Dedifferentiated amniotic fluid mesenchymal stem cell (primary cell): Measurements from ENCODE around the gene ZBTB16.
"Not testable (repeated sequence)": the region's sequence is repeated elsewhere in the genome, so short reads cannot be mapped to it uniquely, and the experiment has no call there.

ENCODE experiments used
- DNase-seq: peaks from one replicate; pipeline ENCODE4 v3.0.0-alpha.2; 2016; ENCODE audit errors: extremely low spot score

Gene ZBTB16

DNA sequence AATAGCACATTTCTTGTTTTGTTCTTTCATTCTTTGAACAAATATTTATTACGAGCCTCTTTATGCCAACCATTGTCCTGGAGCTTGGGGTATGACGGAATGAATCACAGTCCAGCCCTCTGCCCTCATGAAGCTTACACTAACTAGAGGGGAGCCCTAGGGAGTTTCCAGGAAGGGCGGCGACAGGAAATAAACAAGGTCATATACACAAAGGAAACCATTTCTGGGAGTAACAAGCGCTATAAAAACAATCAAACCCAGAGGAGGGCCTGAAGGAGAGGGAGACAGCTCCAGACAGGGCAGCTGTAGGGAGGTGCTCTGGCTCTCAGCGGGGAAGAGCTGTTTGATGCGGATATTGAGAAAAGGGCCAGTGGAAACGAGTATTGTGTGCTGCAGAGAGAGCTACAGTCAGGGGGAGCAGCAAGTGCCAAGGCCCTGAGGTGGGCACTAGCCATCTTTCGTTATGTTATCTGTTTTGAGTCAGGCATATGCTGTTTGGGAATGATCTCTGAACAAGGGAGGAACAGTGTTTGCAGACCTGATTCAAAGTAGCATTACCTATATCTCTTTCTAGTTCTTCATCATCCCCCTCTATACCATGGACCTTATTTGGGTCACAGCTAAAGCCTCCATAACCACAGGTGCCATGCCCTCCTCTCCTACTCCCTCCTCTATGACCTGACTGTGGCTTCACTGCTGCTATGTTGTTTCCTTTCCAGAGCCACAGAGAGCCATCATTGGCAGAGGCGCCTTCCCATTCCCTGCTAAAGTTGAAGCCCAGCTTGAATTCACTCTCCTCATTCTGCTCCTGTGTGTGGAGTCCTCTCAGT, 15.3 kb upstream of the ZBTB16 start:
- no peak for DNase-seq

DNA sequence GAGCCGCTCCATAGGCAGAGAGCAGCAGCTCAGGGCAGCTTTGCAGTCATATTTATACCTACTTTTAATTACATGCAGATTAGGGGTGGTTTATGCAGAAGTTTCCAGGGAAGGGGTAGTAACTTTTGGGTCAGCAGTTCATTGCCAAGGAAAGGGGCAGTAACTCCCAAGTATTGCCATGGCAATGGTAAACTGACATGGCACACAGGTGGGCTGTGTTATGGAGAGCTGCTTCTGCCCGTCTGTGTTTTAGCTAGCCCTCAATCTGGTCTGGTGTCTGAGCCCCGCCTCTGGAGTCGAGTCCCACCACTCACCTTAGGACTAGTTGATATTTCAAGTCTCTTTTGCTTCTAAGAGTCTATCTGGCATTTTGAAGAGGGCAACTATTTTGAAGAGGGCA, 12.2 kb upstream of the ZBTB16 start:
- no peak for DNase-seq

DNA sequence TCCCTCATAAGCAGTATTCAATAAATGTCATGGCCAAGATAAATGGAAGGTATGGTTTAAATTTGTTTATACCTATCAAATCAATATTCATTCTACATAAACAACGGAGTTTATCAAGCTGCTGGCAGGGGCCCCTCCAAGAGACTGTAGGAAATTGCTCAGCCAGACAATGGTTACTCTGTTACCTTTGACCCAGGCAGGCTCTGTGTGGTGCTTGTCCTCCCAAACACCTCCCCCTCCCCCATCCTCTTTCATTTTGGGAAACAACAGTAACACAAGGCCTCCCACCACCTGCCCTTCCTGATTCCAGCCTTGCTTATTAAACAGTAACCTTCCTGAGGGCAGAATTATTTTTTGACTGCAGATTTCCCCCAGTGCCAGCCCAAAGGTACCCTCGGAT, 10.5 kb upstream of the ZBTB16 start:
- no peak for DNase-seq

DNA sequence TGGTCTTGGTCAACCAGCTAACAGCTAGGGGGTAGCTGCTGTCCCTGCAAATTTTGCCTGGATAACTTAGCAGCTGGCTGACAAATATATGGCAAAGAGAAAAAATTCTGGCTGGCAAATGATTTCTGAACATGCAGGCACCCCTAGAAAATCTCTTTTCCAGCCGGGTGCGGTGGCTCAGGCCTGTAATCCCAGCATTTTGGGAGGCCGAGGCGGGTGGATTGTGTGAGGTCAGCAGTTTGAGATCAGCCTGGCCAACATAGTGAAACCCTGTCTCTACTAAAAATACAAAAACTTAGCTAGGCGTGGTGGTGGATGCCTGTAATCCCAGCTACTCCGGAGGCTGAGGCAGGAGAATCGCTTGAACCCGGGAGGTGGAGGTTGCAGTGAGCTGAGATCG, 9.7 kb upstream of the ZBTB16 start:
- DNase-seq, result not testable (repeated sequence)

DNA sequence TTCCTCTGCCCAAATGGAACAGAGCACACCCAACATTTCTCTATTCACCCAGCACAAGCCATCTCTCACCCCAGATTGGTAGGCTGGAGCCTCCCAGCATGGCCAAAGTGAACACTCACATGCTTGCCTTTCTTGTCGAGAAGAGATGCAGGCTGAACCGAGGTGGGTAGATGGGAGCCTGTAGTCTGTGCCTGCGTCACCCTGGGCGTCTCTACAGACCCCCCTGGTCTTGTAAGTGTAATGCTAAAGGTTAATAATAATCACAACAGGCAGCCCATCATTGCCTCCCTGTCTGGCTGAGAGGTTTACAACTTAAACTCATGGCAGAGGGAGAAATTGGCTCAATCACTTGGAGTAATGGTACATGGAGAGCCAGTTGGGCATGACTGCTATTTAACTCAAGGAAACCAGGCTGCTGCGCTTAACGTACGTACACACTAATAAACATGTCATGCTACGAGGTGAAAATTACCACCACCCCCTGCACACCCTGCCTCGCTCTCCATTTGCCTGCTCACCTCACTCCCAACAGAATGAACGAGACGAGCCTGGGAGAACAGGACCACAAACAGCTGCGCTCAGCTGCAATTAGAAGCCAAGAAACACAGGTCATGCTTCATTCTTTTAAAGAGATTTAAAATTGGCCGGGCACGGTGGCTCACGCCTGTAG, 9.1 kb upstream of the ZBTB16 start:
- no peak for DNase-seq

DNA sequence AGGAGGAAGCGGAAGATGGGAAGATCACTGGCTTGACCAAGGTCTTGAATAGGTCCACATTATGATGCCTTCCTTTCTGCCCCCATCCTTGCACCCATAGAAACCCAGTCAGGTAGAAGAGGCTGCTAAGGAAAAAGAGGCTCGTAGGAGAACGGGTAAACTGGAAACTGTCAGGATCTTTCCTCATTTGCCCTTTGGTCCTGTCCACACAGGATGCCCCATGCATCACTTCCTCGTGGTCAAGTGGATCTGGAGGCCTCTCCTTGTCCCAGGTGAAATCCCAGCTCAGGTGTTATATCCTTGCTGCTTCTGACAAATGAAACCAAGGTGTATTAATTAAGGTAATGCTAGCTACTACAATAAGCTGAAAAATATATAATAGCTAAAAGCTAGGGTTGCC, 8.0 kb upstream of the ZBTB16 start:
- DNase-seq, result no peak

DNA sequence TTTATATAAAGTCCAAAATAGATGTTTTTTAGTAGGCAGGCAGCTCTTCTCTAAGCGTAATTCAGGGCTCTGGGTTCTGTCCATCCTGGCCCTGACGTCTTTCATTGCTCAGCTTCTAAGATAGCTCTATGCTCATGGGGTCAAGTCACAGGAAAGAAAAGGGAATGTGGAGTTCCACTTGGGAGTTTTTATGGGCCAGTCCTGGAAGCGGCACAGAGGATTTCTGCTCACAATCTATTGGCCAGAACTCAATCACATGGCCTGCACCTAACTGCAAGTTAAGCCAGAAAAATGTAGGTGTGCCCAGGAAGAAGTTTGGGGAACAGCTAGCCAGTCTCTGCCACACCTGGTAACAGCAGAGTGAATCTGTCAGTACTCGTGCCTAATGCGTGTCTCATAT, 7.4 kb upstream of the ZBTB16 start:
- DNase-seq, result no peak

DNA sequence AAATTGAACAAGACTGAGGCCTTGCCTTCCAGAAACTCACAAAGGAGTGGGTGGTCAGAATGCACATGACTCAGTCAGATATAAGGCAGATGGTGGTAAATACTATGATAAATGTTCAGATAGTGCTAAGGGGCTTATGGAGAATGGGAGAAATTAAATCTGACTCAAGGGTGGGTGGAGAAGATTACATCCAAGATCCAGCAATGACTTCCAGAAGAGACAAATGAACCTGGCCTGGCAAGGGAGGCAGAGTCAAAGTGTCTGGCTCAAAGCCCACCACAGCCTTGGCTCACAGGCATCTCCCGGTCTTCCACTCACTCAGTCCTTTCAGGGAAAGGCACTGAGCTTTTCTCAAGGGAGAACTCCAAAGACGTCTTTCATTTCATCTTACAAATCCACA, 6.1 kb upstream of the ZBTB16 start:
- no peak for DNase-seq

DNA sequence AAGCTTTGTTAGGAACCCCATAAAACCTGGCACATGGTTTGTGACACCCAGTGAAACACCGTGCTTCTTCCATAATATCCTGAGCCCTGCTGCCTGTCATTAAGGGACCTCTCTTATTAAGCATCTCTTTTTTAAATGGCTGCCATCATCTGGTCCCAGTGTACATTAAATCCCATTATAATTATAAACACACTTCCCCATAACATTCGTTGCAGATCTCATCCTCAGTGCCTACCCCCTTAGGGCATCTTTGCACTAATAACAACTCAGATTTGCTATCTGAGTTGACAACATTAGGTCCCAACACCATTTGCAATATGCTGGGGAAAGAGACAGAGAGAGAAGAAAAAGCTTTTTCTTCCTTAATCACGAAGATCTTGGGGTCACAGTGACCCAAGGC, 4.7 kb upstream of the ZBTB16 start:
- DNase-seq, result no peak

DNA sequence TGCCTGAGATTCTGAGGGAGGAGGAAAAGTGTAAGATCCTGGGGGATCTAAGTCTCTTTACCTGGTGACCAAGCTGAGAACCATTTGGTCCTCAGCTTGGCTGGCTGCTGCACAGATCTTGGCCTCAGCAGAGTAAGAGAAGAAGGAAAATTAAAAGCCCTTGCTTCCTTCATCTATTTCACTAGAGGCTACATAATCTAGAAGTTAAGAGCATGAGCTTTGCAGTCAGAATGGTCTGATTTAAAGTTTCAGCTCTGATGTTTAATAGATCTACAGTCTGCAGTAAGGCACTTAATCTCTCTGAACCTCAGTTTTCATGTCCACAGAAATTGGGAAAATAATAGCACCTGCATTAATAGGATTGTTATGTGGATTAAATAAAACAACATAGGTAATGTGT, 3.1 kb upstream of the ZBTB16 start:
- DNase-seq, result no peak

DNA sequence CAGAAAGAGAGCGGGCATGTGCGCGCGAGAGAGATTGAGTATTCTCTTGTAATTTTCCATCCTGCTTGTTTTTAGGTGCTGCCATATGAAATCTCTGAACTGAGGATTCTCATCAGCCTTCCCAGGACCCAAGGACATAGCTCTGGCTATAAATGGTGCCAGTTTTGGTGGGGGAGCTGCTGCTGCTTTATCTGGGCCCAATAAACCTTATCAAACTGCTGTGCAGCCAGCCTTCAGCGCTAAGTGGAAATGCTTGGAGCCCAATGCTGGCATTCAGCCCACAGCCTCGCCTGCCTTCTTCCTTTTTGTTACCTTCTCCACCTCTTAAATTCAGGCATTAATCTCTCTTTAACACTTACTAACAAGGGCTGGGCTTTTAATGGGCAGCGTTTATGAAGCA, 2.4 kb upstream of the ZBTB16 start:
- DNase-seq, result no peak

DNA sequence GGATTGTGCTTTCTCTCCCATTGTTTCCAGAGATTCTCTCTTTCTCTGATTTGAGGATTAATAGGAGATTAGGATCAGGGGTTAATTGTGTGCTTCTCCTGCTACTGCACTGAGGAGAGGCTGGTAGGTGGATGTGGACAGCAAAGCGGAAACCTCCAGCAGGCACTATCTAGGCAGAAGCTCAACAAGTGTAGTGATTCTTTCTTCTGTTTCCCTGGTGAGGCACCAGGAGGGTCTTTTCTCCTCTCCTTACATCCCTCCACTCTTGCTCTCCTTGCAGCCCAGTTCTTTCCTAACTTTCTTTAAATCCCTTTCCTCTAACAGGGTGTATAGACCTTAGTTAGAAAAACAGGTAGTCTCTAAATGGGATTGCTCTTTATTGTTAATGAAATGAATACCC, 1.9 kb upstream of the ZBTB16 start:
- DNase-seq, result no peak

DNA sequence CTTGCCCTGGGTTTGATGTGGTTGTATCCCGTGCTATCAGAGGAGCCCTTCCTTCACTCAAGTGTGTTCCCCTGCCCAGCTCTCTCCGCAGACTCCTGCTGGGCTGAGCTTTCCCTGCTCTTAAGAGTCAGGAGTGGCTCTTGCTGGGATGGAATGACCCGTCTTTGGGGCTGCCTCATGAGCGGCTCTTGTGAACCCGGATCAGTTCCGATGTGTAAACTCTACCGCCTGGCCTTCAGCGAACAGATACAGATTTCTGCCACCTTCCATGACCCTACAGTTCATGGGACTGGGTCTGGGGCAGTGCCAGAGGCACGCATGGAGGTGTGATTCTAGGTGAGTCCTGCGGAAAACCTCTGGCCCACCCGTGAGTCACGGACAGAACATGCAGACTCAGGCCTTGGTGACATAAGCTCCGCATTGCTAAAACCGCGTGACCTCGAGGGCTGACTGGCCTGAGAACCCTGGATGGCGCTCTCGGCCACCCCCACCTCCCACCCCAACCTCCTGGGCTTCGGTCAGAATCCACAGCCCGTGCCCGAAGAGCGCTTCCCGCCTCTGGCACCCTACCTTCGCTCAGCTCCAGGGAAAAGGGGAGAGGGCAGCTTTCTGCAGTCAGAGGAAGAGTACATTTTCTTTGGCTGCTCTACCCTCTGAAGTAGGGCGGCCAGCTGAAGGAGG, 1.3 kb upstream of the ZBTB16 start:
- DNase-seq, result no peak

DNA sequence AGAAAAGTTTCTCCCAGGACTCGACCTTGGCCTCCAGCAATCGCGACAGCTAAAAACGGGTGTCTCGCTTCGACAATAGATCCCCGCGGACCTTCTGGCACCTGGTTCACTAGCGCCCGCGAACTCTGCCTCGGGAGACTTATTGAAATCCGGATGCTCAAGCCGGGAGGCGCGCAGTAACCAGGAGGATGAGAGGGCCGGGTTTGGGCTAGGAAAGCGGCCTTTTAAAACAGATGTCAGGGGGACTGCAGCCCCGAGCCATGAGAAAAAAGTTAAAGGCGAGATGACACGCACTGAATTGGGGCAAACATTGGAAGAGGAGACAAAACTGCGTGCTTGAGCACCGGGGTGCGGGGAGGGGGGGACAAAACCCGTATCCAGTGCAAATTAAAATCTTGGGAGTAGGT, 637 bp upstream of the ZBTB16 start:
- DNase-seq, result no peak

DNA sequence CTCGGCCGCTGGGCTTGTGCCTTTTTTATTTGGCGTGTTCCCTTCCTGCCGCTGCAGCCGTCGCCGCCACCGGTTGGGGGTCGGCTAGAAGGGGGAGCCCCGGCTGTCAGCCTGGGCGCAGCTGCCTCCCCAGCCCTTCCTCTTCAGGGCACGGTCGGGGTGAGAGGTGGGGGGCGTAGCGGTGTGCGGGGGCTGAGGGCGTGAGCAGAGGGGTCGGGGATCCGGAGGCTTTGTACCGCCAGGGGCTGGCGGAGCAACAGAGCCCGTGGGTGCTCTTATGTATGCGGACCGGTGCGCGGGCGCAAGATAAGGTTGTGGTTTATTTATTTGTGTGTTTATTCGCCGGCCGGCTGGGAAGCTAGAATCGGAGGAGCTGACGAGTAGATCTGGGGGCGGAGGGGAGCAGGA, 477 bp downstream of the ZBTB16 start:
- no peak for DNase-seq

DNA sequence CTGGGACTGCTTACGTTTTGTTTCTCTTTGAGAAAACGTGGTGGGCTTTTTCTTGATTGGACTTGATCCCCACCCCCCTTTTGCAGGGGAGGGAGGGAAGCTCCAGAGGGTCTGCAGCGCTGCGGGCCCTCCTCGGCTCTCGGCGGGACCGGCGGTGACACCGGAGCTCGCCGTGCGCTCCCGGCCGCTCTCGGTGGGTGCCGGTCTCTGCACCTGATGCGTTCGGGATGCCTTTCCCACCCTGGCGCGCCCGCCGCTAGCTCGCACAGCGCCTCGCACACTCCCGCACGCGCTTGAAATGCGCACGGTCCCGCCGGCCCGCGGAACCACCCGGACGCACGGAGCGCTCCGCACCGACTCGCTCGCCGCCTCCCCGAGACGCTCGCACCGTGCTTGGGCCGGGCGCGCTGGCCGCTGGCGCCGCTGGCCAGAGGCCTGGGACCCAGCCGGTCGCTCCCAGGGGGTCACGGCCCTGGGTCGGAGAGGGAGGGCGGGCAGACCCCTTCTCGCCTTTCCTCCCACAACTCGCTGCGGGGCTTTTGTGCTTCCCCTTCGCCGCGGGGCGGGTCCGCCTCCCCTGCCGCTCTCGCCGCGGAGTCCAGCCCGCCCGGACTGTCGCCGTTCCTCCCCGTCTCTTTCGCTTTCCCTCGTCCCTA, 1.0 kb downstream of the ZBTB16 start:
- no peak for DNase-seq

DNA sequence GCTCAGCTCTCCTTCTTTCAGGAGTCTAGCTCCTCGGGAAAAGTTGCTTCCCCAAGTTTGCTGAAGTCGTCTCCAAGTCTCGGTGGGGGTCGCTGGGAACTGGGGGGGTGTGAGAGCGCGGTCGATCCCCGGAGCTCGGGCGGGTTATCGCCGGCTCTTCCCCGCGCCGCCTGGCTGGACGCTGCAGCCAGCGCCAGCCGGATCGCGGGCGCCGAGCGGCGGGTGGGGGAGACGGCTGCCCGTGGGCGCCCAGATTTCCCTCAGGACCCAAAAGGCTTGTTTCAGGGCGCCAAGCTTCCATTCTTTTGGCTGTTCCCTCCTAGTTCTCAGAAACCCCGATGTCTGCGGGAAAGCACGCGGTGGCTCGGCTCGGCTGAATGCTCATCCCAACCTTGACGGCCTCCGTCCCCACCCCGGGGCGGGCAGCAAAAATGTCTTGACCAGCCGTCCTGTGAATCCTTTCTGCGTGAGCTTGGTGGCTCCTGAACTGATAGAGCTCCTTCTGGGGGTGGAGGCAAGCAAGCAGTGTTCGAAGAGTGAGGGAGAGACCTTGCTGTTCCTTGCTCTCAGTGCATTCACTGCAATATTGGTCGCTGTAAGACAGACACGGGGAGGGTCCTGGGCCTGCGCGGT, 1.7 kb downstream of the ZBTB16 start:
- no peak for DNase-seq

DNA sequence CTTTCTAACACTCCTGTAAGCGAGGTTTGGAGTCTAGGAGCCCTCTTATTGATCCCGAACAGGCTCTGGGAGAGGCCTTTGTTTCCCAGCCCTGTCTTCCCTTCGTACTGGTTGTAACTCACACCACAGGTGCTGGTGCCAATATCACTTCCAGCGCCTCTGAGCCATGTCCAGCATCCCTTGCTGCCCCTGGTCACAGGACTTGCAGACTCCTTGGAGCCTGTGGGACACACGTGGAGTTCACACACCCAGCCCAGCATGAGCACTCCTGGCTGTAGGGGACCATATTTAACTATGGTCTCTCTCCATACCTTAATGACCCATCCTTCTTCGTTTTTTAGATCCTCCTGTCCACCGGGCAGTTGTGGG, 2.2 kb downstream of the ZBTB16 start:
- no peak for DNase-seq

DNA sequence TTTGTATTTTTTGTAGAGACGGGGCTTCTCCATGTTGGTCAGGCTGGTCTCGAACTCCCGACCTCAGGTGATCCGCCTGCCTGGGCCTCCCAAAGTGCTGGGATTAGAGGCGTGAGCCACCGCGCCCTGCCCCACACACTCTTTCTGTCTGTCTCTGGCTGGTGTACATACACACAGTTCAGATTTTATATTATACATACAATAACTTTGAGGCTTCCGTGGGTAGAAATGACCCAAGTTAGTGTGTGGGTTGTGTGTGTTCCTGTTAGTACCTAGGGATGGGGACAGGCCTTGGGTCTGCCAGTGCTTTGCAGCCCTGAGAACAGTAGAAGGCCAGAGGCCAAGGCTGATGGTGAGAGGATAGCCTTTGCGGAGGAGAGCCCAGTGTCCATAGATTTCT, 2.8 kb downstream of the ZBTB16 start:
- DNase-seq, result no peak

DNA sequence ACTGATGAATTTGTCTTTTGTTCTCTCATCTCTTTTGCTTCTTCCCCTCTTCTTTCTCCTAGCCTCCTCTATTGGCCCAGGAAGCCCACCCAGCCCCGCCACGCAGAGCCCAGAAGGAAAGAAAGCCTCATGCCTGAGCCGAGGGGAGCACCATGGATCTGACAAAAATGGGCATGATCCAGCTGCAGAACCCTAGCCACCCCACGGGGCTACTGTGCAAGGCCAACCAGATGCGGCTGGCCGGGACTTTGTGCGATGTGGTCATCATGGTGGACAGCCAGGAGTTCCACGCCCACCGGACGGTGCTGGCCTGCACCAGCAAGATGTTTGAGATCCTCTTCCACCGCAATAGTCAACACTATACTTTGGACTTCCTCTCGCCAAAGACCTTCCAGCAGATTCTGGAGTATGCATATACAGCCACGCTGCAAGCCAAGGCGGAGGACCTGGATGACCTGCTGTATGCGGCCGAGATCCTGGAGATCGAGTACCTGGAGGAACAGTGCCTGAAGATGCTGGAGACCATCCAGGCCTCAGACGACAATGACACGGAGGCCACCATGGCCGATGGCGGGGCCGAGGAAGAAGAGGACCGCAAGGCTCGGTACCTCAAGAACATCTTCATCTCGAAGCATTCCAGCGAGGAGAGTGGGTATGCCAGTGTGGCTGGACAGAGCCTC, 3.8 kb downstream of the ZBTB16 start:
- no peak for DNase-seq

DNA sequence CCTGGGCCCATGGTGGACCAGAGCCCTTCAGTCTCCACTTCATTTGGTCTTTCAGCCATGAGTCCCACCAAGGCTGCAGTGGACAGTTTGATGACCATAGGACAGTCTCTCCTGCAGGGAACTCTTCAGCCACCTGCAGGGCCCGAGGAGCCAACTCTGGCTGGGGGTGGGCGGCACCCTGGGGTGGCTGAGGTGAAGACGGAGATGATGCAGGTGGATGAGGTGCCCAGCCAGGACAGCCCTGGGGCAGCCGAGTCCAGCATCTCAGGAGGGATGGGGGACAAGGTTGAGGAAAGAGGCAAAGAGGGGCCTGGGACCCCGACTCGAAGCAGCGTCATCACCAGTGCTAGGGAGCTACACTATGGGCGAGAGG, 4.3 kb downstream of the ZBTB16 start:
- no peak for DNase-seq

DNA sequence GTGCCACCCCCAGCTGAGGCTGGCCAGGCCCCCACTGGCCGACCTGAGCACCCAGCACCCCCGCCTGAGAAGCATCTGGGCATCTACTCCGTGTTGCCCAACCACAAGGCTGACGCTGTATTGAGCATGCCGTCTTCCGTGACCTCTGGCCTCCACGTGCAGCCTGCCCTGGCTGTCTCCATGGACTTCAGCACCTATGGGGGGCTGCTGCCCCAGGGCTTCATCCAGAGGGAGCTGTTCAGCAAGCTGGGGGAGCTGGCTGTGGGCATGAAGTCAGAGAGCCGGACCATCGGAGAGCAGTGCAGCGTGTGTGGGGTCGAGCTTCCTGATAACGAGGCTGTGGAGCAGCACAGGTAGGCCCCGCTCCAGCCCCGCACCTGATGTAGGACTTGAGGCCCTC, 4.7 kb downstream of the ZBTB16 start:
- no peak for DNase-seq
